ENCODE measurements around the gene LHB. TPM values are rescaled to one million over a fixed set of nuclear protein-coding genes. Genes with fewer than 3 reads are reported as not detected.

Gene LHB
- total and polyA plus RNA-seq, 2 donors (not counting 3 experiments of a cell fraction or from before 2014, with no cell fraction given): 1.3 TPM; not detected in 1

GRCh38 chr19:48993175-48994034 is 23.5 kb downstream of the LHB start, which contains the start of the genes GYS1 and RUVBL2:
TSS of gene GYS1 (minus strand) at chr19:48993309. CDS start at chr19:48993112, 197 bp downstream.
TSS of gene RUVBL2 (plus strand) at chr19:48993887. CDS start at chr19:48993912, 25 bp downstream.
- Histone ChIP-seq H3K4me1 (ENCODE audit: control insufficient read depth, extremely low read depth, insufficient read depth, low read length) (peaks cover 14% of the 10 kb centered on the region), H3K9me3 (replicated peaks; ENCODE audit: control insufficient read depth, insufficient read depth, low read length) (no peaks in the 10 kb centered on the region), H3K36me3 (ENCODE audit: control insufficient read depth in 2 of 2, extremely low read depth in 1 of 2, insufficient read depth in 2 of 2, low read length in 2 of 2) (peaks cover 0 to 3% of the 10 kb centered on the region in 2 experiments), H3K4me2 (ENCODE audit: insufficient read depth, low read length) (peak within 1 kb of the TSS; percentile 91), H3K79me2 (ENCODE audit: control insufficient read depth, insufficient read depth, low read length) (peaks cover 58% of the 10 kb centered on the region), H3K4me3 (replicated peaks in 1 of 3; ENCODE audit: insufficient read depth in 1 of 3, low read depth in 1 of 3, low read length in 3 of 3) (peak within 1 kb of the TSS; percentile 83 to 92 (median 86)), H3K27me3 (ENCODE audit: control insufficient read depth in 2 of 2, insufficient read depth in 2 of 2, low read length in 2 of 2) (no peaks in the 10 kb centered on the region), H2AFZ (ENCODE audit: low read depth, low read length) (peak within 1 kb of the TSS; percentile 77), H3K27ac (ENCODE audit: insufficient read depth, low read depth, low read length) (peak within 1 kb of the TSS; percentile 61), H4K20me1 (replicated peaks; ENCODE audit: control insufficient read depth, extremely low read depth, insufficient read depth, low read length) (no peaks in the 10 kb centered on the region), H3K9ac (replicated peaks; ENCODE audit: extremely low read depth, insufficient read depth, low read length) (peak within 1 kb of the TSS; percentile 89), H3K9me1 (replicated peaks; ENCODE audit: control insufficient read depth, extremely low read depth, insufficient read depth, low read length) (no peaks in the 10 kb centered on the region)
- TF ChIP-seq GATA2 (IDR thresholded peaks at IDR 0.05; ENCODE audit: insufficient read depth, insufficient read length, low read depth, low read length) (no peak), POLR2A (IDR thresholded peaks at IDR 0.05; ENCODE audit: low read depth, low read length) (peak; percentile 88), MYC (IDR thresholded peaks at IDR 0.05; ENCODE audit: low read depth, low read length) (peak; percentile 72), POLR2AphosphoS5 (IDR thresholded peaks at IDR 0.05; ENCODE audit: insufficient read depth, low read depth, low read length) (peak; percentile 77), EZH2 (IDR thresholded peaks at IDR 0.05; ENCODE audit: borderline replicate concordance, low read depth, low read length, severe bottlenecking) (no peak)
- TF ChIP-seq, protein P1, sequence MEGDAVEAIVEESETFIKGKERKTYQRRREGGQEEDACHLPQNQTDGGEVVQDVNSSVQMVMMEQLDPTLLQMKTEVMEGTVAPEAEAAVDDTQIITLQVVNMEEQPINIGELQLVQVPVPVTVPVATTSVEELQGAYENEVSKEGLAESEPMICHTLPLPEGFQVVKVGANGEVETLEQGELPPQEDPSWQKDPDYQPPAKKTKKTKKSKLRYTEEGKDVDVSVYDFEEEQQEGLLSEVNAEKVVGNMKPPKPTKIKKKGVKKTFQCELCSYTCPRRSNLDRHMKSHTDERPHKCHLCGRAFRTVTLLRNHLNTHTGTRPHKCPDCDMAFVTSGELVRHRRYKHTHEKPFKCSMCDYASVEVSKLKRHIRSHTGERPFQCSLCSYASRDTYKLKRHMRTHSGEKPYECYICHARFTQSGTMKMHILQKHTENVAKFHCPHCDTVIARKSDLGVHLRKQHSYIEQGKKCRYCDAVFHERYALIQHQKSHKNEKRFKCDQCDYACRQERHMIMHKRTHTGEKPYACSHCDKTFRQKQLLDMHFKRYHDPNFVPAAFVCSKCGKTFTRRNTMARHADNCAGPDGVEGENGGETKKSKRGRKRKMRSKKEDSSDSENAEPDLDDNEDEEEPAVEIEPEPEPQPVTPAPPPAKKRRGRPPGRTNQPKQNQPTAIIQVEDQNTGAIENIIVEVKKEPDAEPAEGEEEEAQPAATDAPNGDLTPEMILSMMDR (IDR thresholded peaks at IDR 0.05; ENCODE audit: extremely low read depth in 1 of 2, insufficient read depth in 1 of 2, low read depth in 1 of 2, low read length in 2 of 2): peak; percentile 98 to 100
- ChIA-PET POLR2A (interaction anchor here (0.6 to 1.5 kb wide), 6 partner anchors 10 to 374 kb away, joined by 3 to 6 read pairs (median 3); partner anchors contain the start of genes FTL, PPP1R15A, RPL18 and SPHK2), CTCF (interaction anchor here (0.6 to 3.3 kb wide), 33 partner anchors 10 to 1125 kb away, joined by 3 to 41 read pairs (median 4); partner anchors contain the start of genes LIN7B and PPP1R15A)
- FAIRE-seq: peak; percentile 99
- BruUV-seq (replicated peaks): TSS peak; percentile 66
- intact Hi-C loops (cut with micrococcal nuclease) (loop anchor here (1.0 to 10.0 kb wide), 6 partner anchors 15 to 359 kb away; partner anchors contain the start of genes DBP, HRC, SNRNP70 and TRPM4), dilution Hi-C loops (cut with MboI; ENCODE audit: extremely low pct_ligation_motif_present, low sequenced_read_pairs) (no loop called here)
- DNase-seq (ENCODE audit: low read depth, low spot score): peak; percentile 100
